HG03045 (cell line): ENCODE data around the gene SARM1.
"Not testable (repeated sequence)": the region's sequence is repeated elsewhere in the genome, so short reads cannot be mapped to it uniquely, and the experiment has no call there.

Experiments used
- ATAC-seq: cut with Tn5 transposase; IDR thresholded peaks from one replicate; pipeline ENCODE4 v1.9.1; 2021; ENCODE audit warnings: mild to moderate bottlenecking, moderate library complexity; ENCODE audit not compliant: unreplicated experiment

The SARM1 gene

DNA sequence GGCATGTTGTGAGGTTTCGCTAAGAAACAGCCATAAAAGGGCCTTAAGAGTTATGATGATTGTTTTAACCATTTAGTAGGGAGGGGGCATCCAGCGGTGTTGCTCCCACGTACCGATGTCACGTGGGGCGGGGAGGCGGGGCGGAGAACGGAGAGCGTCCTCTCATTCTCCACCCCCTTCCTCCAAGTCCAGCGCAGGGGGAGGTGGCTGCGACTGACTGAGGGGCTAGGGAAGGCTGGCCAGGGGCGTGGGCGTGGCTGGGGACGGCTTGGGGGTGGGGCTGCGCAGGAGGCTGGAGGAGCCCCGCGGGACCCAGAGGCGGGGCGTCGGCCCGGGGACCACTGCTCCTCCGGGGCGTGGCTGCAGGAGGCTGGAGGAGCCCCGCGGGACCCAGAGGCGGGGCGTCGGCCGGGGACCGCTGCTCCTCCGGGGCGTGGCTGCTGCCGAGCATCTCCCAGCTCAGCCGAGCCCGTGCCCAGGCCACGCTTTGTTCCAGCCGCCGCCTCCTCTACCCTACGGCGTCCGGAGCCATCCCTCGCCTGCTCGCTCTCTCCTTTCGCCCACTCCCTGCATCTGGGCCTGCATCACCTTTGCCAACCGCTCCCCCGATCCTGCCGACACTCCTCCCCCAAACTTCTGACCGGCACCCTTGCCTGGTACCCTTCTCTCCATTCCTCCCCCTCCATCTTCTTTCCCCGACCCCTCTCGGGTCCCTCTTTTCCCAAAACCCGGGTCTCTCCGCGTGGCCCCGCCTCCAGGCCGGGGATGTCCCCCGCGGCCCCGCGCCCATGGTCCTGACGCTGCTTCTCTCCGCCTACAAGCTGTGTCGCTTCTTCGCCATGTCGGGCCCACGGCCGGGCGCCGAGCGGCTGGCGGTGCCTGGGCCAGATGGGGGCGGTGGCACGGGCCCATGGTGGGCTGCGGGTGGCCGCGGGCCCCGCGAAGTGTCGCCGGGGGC lies at the start of gene SARM1:
Gene SARM1, plus strand, starts transcription at position 450 of the 958 bp plus-strand sequence. Its CDS starts 339 bp downstream, at position 789.
- peak; percentile 80 for ATAC-seq

DNA sequence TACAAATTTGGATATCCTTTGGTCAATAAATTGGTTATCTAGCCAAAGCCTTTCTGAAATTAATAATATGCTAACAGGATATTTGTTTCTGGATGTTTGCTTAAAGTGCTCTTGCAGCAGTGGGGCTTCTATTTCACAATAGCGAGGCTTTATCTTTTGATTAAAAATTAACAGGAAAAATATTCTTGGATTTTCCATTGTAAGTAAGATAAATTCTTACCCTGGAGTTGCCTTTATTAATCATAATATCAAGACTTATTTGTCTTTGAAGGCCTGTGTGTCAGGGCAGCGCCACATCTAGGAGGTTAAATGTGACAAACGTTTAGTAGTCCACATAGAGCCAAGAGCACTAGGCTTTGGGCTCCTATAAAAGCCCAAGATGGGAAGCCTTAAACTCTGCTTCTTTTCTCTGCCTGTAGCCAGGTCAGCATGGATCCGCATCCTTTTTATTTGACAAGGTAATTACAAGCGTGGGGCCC lies 47.2 kb upstream of the SARM1 start:
- no peak for ATAC-seq

DNA sequence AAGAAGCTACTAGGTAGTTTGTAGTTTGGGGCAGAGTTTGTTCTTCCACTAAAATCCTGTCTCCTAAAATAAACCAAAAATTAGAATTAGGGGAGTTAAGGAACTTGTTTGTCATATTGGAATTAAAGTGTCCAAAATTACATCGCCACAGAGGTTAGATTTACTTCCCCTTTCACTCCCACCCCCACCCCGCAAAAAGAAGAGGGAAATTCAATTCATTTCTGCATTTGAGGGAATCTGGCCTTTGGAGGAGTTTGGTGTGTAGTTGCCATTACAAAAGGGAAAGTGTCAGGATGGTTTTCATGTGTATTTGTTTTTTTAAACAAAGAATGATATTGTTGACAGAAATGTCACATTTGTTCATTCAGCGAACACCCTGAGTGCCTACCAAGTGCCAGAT lies 46.7 kb upstream of the SARM1 start:
- ATAC-seq, result no peak

- ATAC-seq, result no peak
Observed at GRCh38 chr17:28325211-28325610, 46.3 kb upstream of the SARM1 start.

DNA sequence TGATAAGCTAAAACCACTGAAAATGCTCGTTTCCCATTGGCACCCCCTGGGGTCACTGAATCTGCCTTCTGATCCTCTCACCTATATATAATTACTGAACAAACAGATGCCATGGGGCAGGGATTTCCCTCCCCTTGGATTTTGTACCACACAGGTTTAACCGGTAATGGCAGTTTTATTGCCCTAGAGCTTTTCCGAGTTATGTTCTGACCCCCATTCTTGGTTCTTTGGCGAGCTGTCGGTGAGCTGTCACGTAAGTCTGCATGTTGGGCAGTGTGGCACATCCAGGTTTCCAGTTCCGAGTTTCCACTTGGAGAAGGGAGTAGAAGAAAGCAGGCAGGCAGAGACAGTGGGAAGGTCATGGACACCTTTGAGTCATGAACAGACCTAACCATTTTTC lies 45.4 kb upstream of the SARM1 start:
- ATAC-seq, result no peak

- ATAC-seq, result no peak
Observed at GRCh38 chr17:28327031-28327607, 44.4 kb upstream of the SARM1 start.

GRCh38 chr17:28327709-28328108 lies 43.8 kb upstream of the SARM1 start:
- no peak for ATAC-seq

GRCh38 chr17:28328325-28328724 lies 43.2 kb upstream of the SARM1 start:
- no peak for ATAC-seq

- ATAC-seq, result no peak
Observed at GRCh38 chr17:28330671-28331070, 40.8 kb upstream of the SARM1 start.

DNA sequence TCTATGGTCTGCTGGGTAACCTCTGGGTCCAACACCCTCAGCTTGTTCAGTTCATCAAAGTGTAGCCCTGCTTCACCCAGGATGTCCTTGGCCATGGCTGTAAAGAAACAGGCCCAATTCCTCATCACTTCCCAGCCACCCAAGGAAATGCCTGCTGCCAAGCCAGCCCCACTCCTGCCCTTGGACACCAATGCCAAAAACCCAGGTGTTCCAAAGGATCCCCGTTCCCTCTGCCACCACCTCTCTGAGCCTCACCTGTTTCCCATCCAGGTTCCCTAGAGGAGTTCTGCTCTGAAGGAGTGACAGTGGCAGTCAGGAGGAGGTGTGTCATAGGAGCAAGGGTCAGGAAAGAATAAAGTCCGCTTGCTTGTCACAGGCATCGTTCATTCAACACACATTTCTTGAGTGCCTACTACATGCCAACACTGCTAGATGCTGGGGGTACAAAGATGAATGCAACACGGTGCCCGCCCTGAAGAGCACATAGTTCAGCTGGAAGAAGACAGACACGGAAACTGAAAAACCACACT lies 39.5 kb upstream of the SARM1 start:
- no peak for ATAC-seq

GRCh38 chr17:28333083-28333746 lies 38.3 kb upstream of the SARM1 start:
- ATAC-seq, result no peak

GRCh38 chr17:28334171-28334570 lies 37.3 kb upstream of the SARM1 start:
- ATAC-seq, result no peak

GRCh38 chr17:28334666-28335200 lies 36.8 kb upstream of the SARM1 start:
- ATAC-seq, result no peak

- ATAC-seq, result peak; percentile 95
Observed at GRCh38 chr17:28335201-28335958, 36.1 kb upstream of the SARM1 start, which contains the start of the genes IFT20 and TNFAIP1. IFT20 (minus strand) TSS chr17:28335472; CDS start chr17:28331985, 3,487 bp downstream. TNFAIP1 (plus strand) TSS chr17:28335761; CDS start chr17:28339522, 3,761 bp downstream.

- no peak for ATAC-seq
Observed at GRCh38 chr17:28335959-28336871, 35.3 kb upstream of the SARM1 start.

DNA sequence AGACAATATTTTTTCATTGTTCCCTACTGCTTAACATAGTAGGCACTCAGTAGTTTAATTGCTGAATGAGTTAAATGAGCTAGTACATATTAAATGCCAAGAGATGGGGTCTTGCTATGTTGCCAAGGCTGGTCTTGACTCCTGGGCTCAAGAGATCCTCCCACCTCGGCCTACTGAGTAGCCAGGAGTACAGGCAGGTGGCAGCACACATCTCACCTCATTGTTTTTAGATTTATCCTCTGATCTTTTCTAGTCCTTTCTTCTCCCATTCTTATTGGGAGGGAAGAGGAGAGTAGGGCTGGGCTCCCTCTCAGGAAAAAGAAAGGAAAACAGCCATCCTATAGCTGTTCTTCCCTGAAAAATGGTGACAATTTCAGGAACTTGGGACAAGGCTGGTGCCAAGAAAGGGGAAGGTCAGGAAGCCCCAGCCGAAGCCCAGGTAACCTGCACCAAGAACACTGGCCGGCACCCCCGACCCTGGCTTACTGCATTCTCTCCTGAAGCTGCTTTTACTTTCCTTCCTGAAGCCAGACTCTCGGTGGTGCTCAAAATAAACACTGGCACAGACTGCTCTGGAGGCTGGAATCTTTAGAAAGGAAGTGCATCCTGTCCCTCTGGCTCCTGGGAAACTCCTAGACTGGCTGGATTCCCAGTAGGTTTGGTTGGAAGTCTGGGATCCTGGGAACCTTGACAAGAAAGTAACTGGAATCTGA lies 33.3 kb upstream of the SARM1 start:
- no peak for ATAC-seq

DNA sequence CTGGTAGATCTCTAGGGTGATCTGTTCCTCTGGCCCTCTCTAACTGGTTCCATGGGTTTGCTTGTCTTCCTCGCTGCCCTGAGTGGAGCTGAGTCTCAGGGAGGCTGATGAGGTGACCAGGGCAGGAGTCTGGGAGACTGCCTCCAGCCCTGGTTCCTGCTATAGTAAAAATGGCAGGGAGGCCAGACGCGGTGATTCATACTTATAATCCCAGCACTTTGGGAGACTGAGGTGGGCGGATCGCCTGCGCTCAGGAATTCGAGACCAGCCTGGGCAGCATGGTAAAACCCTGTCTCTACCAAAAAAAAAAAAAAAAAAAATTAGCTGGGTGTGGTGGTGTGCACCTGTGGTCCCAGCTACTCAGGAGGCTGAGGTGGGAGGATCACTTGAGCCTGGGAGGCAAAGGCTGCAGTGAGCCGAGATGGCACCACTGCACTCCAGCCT lies 32.7 kb upstream of the SARM1 start:
- not testable (repeated sequence) for ATAC-seq

DNA sequence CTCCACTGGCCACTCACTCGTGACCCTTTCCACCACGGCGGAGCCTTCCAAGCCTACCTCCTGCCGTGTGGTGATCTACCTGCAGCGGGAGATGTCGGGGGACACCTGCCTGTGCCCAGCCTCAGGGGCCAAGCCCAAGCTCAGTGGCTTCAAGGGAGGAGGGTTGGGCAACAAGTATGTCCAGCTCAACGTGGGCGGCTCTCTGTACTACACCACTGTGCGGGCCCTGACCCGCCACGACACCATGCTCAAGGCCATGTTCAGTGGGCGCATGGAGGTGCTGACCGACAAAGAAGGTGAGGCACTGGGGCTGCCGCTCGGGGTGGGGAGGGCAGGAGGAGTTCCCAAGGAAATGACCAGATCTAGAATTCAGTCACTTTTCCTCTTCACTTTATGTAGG lies 32.1 kb upstream of the SARM1 start:
- no peak for ATAC-seq
